ENCODE data around the gene VAV1. TPM values are rescaled to one million over a fixed set of nuclear protein-coding genes. Genes with fewer than 3 reads are reported as not detected.
A peak's percentile ranks its signal among the peaks of the same experiment; 100 is the strongest.

VAV1 gene
- total and polyA plus RNA-seq, 2 of the 8 experiments (the other 6 are each of a cell fraction or from before 2014, with no cell fraction given): 0.21 to 0.22 TPM

GRCh38 chr19:6752256-6753177 lies 20.0 kb upstream of the VAV1 start (continued):
- TF ChIP-seq BCL11A (IDR thresholded peaks at IDR 0.05; ENCODE audit: low read depth in 2 of 2, low read length in 2 of 2) (no peak), TAF1 (IDR thresholded peaks at IDR 0.05; ENCODE audit: low read depth, low read length) (peak; percentile 59), CTBP2 (IDR thresholded peaks at IDR 0.05; ENCODE audit: borderline replicate concordance, insufficient read depth, insufficient read length, low read length) (no peak), BACH1 (IDR thresholded peaks at IDR 0.05; ENCODE audit: low read length) (no peak), ZNF274 (IDR thresholded peaks at IDR 0.05; ENCODE audit: borderline replicate concordance, extremely low read depth, low read length) (no peak), GTF2F1 (IDR thresholded peaks at IDR 0.05; ENCODE audit: borderline replicate concordance, low read depth, low read length) (no peak), GABPA (IDR thresholded peaks at IDR 0.05; ENCODE audit: borderline replicate concordance, insufficient read depth, low read length) (no peak), EZH2 (IDR thresholded peaks at IDR 0.05; ENCODE audit: low read depth, low read length, severe bottlenecking) (no peak), POLR2A (IDR thresholded peaks at IDR 0.05; ENCODE audit: control extremely low read depth in 1 of 2, low read depth in 2 of 2, low read length in 2 of 2) (no peak; a peak in 1 of 3 replicates), MAX (IDR thresholded peaks at IDR 0.05) (peak; percentile 44), JUND (IDR thresholded peaks at IDR 0.05; ENCODE audit: low read length) (no peak), YY1 (IDR thresholded peaks at IDR 0.05; ENCODE audit: low read depth, low read length) (no peak), RNF2 (IDR thresholded peaks at IDR 0.05; ENCODE audit: borderline replicate concordance, low read depth, low read length, missing control alignments, poor library complexity, severe bottlenecking) (no peak), FOSL1 (IDR thresholded peaks at IDR 0.05; ENCODE audit: insufficient read depth, low read depth, low read length) (no peak), CBX5 (IDR thresholded peaks at IDR 0.05; ENCODE audit: low read depth, low read length) (no peak), SRF (IDR thresholded peaks at IDR 0.05; ENCODE audit: low read depth, low read length) (no peak), RAD21 (IDR thresholded peaks at IDR 0.05 in 1 of 2, conservative IDR thresholded peaks at IDR 0.05 in 1 of 2; ENCODE audit: low read depth in 2 of 2, low read length in 2 of 2) (0 out of 4 replicates have a peak, but pooled peaks of 1 of the 2 experiments have one; percentile 2), SP2 (IDR thresholded peaks at IDR 0.05; ENCODE audit: low read length) (no peak), EP300 (IDR thresholded peaks at IDR 0.05; ENCODE audit: borderline replicate concordance in 1 of 2, low read depth in 2 of 2, low read length in 2 of 2) (no peak)

Measured in H1 (cell line).